K562 (cell line): ENCODE results near the gene TPGS2. TPM values are rescaled to one million over a fixed set of nuclear protein-coding genes. Genes with fewer than 3 reads are reported as not detected.

Source experiments
- ATAC-seq: fragments of 200-7000 bp; cut with Tn5 transposase; 3 replicates; pipeline ENCODE4 v1.9.1; 2020; ENCODE audit warnings: moderate library complexity
- BruUV-seq: library from RNA; stranded (reverse); fragments of 400-500 nt; replicated peaks from 2 replicates; lab custom pipeline; 2021; lab: Mats Ljungman, UMichigan
- CTCF ChIA-PET: fragments of 300-600 bp; formaldehyde crosslinking; extraction: SDS; loops from one replicate; lab custom pipeline; 2021; ENCODE audit warnings: low intra/inter-chr PET ratio; lab: Yijun Ruan, JAX
- POLR2A ChIA-PET: fragments of 300-600, 350-650 bp; sonication (Branson Sonifier 250); formaldehyde crosslinking; extraction: SDS; loops from one replicate; lab custom pipeline; 2021; ENCODE audit warnings: antibody characterized with exemption, inconsistent platforms; lab: Yijun Ruan, JAX
- DNase-seq, 4 experiments: peaks; one replicate each; pipeline versions ENCODE4 v3.0.0 to v3.0.0-alpha.2; 2011 to 2018; ENCODE audit warnings: low spot score in 3 of 4, mixed read lengths in 3 of 4; ENCODE audit errors: extremely low read depth in 1 of 4
- FAIRE-seq: peaks from 2 replicates; lab custom pipeline; 2011; peaks lifted over from hg19 to GRCh38; lab: Jason Lieb, UNC
- H2AFZ ChIP-seq: 2 replicates; pipeline ENCODE4 v1.6.0; 2011; ENCODE audit warnings: low read depth, low read length, control low read depth, inconsistent platforms
- H3K27ac ChIP-seq: fragments of 200-600 bp; 3 replicates; pipeline ENCODE4 v1.8.0; 2011; ENCODE audit warnings: low read depth, mild to moderate bottlenecking, control low read depth, inconsistent platforms, low read length, moderate library complexity, mixed read lengths; ENCODE audit errors: extremely low read depth
- H3K27me3 ChIP-seq, 2 experiments: fragments of 300-600 bp in 1 of 2; 2 replicates in 1 of 2; 3 replicates in 1 of 2; pipeline versions ENCODE4 v1.6.0 to v1.8.0; 2011; ENCODE audit warnings: inconsistent platforms in 2 of 2, low read length in 2 of 2, mild to moderate bottlenecking in 1 of 2, mixed read lengths in 1 of 2, moderate library complexity in 1 of 2; ENCODE audit not compliant: control insufficient read depth in 2 of 2, insufficient read depth in 2 of 2
- H3K36me3 ChIP-seq: fragments of 300-600 bp; 3 replicates; pipeline ENCODE4 v1.8.0; 2011; ENCODE audit warnings: mild to moderate bottlenecking, low read length, inconsistent platforms; ENCODE audit not compliant: control insufficient read depth, insufficient read depth
- H3K4me1 ChIP-seq, 2 experiments: fragments of 200-600 bp in 1 of 2; replicated peaks in 1 of 2; 2 replicates in 1 of 2; 3 replicates in 1 of 2; pipeline versions ENCODE4 v1.5.1 to v1.8.0; 2011; ENCODE audit warnings: inconsistent platforms in 2 of 2, low read length in 2 of 2, mild to moderate bottlenecking in 1 of 2, mixed read lengths in 1 of 2, moderate library complexity in 1 of 2; ENCODE audit not compliant: control insufficient read depth in 2 of 2, insufficient read depth in 2 of 2
- H3K4me2 ChIP-seq: 2 replicates; pipeline ENCODE4 v1.6.1; 2011; ENCODE audit warnings: low read length, control low read depth, inconsistent platforms, mixed read lengths; ENCODE audit not compliant: insufficient read depth
- H3K4me3 ChIP-seq: fragments of 200-600 bp; sonication (generic), shearing (Covaris generic); 2 replicates; pipeline ENCODE4 v1.5.1; 2016; ENCODE audit warnings: control low read depth, inconsistent platforms
- H3K79me2 ChIP-seq: fragments of 200-600 bp; 3 replicates; pipeline ENCODE4 v1.8.0; 2011; ENCODE audit warnings: low read length, inconsistent platforms; ENCODE audit not compliant: control insufficient read depth, insufficient read depth
- H3K9ac ChIP-seq, 2 experiments: 2 replicates each; pipeline versions ENCODE4 v1.6.0 to v1.6.1; 2011; ENCODE audit warnings: low read depth in 2 of 2, low read length in 2 of 2, control low read depth in 1 of 2, inconsistent platforms in 1 of 2, mild to moderate bottlenecking in 1 of 2, mixed read lengths in 1 of 2; ENCODE audit not compliant: insufficient read depth in 1 of 2
- H3K9me1 ChIP-seq: one replicate; pipeline ENCODE4 v1.6.0; 2011; ENCODE audit warnings: inconsistent platforms, mild to moderate bottlenecking, low read length, moderate library complexity; ENCODE audit not compliant: control insufficient read depth, insufficient read depth
- H3K9me3 ChIP-seq: replicated peaks from 2 replicates; pipeline ENCODE4 v1.5.1; 2011; ENCODE audit warnings: low read depth, low read length, inconsistent platforms; ENCODE audit not compliant: control insufficient read depth, insufficient read depth
- H4K20me1 ChIP-seq: replicated peaks from 2 replicates; pipeline ENCODE4 v1.6.1; 2011; ENCODE audit warnings: low read length, inconsistent platforms, mixed read lengths; ENCODE audit not compliant: control insufficient read depth, insufficient read depth
- BDP1 ChIP-seq: IDR thresholded peaks from 3 replicates; pipeline ENCODE4 v1.6.1; 2011; ENCODE audit not compliant: insufficient read length, insufficient read depth
- EWSR1 ChIP-seq: fragments of 450-650 bp; IDR thresholded peaks from 2 replicates; pipeline ENCODE4 v1.6.1; 2018; ENCODE audit warnings: borderline replicate concordance, mild to moderate bottlenecking, low read depth, moderate library complexity; ENCODE audit not compliant: partially characterized antibody
- HNRNPH1 ChIP-seq: fragments of 200-400 bp; formaldehyde crosslinking; optimal IDR thresholded peaks from 2 replicates; pipeline ENCODE3; 2017; ENCODE audit warnings: low read depth, mild to moderate bottlenecking, low read length, moderate library complexity
- MYBL2 ChIP-seq, 2 experiments: fragments of 450-650 bp in 1 of 2; sonication (generic) in 1 of 2; formaldehyde crosslinking in 1 of 2; IDR thresholded peaks; 2 replicates each; pipeline versions ENCODE4 v1.6.1 to v1.8.1; 2017 to 2022; ENCODE audit warnings: borderline replicate concordance in 1 of 2, inconsistent platforms in 1 of 2, low read depth in 1 of 2, mild to moderate bottlenecking in 1 of 2, missing genetic modification reagents in 1 of 2, moderate library complexity in 1 of 2
- NCOA4 ChIP-seq: fragments of 450-650 bp; IDR thresholded peaks from 2 replicates; pipeline ENCODE4 v1.6.1; 2018; ENCODE audit warnings: mild to moderate bottlenecking; ENCODE audit not compliant: partially characterized antibody
- POLR3G ChIP-seq: IDR thresholded peaks from 2 replicates; pipeline ENCODE4 v1.6.1; 2011; ENCODE audit not compliant: insufficient read length, insufficient replicate concordance; ENCODE audit errors: extremely low read depth
- PURB ChIP-seq: sonication (generic); formaldehyde crosslinking; IDR thresholded peaks from 2 replicates; pipeline ENCODE4 v1.9.0; 2021; ENCODE audit warnings: low read depth, mild to moderate bottlenecking, missing genetic modification reagents
- RBM14 ChIP-seq: fragments of 200-400 bp; formaldehyde crosslinking; IDR thresholded peaks from 2 replicates; pipeline ENCODE4 v1.6.1; 2018; ENCODE audit warnings: low read depth, mild to moderate bottlenecking, low read length, moderate library complexity, borderline replicate concordance; ENCODE audit not compliant: insufficient read depth
- RFX5 ChIP-seq: IDR thresholded peaks from 2 replicates; pipeline ENCODE4 v1.6.1; 2011; ENCODE audit warnings: low read depth, mild to moderate bottlenecking, improper control_type of control experiment, low read length
- SAP30 ChIP-seq: fragments of 200-600 bp; sonication (generic); IDR thresholded peaks from 2 replicates; pipeline ENCODE4 v1.6.1; 2012; ENCODE audit warnings: borderline replicate concordance, low read depth, mild to moderate bottlenecking, moderate library complexity, low read length, control low read depth, inconsistent platforms; ENCODE audit not compliant: insufficient read depth, poor library complexity, severe bottlenecking
- TARDBP ChIP-seq: fragments of 450-650 bp; IDR thresholded peaks from 2 replicates; pipeline ENCODE4 v1.6.1; 2016
- TCFL5 ChIP-seq: fragments of 250-450 bp; sonication (Bioruptor Pico); conservative IDR thresholded peaks from 2 replicates; pipeline ENCODE4 v1.6.1; 2021; ENCODE audit warnings: mild to moderate bottlenecking, moderate library complexity, matching md5 sums
- USF1 ChIP-seq: sonication (generic); formaldehyde crosslinking; IDR thresholded peaks from 2 replicates; pipeline ENCODE4 v1.9.0; 2022; ENCODE audit warnings: mild to moderate bottlenecking, missing genetic modification reagents
- USF2 ChIP-seq: sonication (generic); formaldehyde crosslinking; IDR thresholded peaks from 2 replicates; pipeline ENCODE4 v1.5.0; 2020; ENCODE audit warnings: missing genetic modification reagents
- ZNF121 ChIP-seq: sonication (generic); formaldehyde crosslinking; conservative IDR thresholded peaks from 2 replicates; pipeline ENCODE4 v1.8.0; 2022; ENCODE audit warnings: missing genetic modification reagents
- ZNF449 ChIP-seq: fragments of 250-450 bp; sonication (Bioruptor Pico); IDR thresholded peaks from 2 replicates; pipeline ENCODE4 v1.8.0; 2022; ENCODE audit warnings: moderate library complexity, mild to moderate bottlenecking, inconsistent platforms
- ZNF644 ChIP-seq: fragments of 200-800 bp; sonication (Bioruptor generic); IDR thresholded peaks from 2 replicates; pipeline ENCODE4 v1.6.1; 2016; ENCODE audit warnings: low read depth, missing genetic modification characterization, missing compliant biosample characterization
- ZNF77 ChIP-seq: fragments of 250-450 bp; sonication (Bioruptor Pico); IDR thresholded peaks from 2 replicates; pipeline ENCODE4 v1.5.0; 2020
- WGBS: fragments of 100-300 bp; shearing (Covaris generic); methylation state at CpG from one replicate; pipeline ENCODE4 v1.1.6; 2016; ENCODE audit warnings: low coverage, mixed read lengths; ENCODE audit not compliant: insufficient coverage; ENCODE audit errors: missing lambda C conversion rate; 5-methylcytosine and 5-hydroxymethylcytosine counted together
- in situ Hi-C: fragments of 300-500 bp; cut with MboI; formaldehyde crosslinking; loops from 4 replicates; pipeline ENCODE4 v1.15.0; 2018; ENCODE audit warnings: inconsistent platforms, mixed read lengths
- intact Hi-C: fragments of 100-400 bp; cut with micrococcal nuclease; formaldehyde crosslinking; loops from 2 replicates; pipeline ENCODE4 v1.14.2; 2022
- polyA plus RNA-seq, 8 experiments: library from polyadenylated mRNA; depleted of rRNA in 4 of 8; stranded (reverse) in 5 of 8; unstranded in 3 of 8; fragments of >200 nt; fragmentation: Nextera tagmentation in 2 of 8; fragmentation: Illumina TruSeq in 1 of 8; extraction: Ambion mirVana in 2 of 8; extraction: Trizol in 1 of 8; gene quantifications; 2 replicates each; pipeline versions ENCODE4 v1.2.1 to v1.2.3, GENCODE V29; 2011 to 2014; ENCODE audit warnings: inconsistent platforms in 1 of 8, missing spikeins in 1 of 8
- total RNA-seq, 7 experiments: library from RNA; depleted of rRNA in 6 of 7; stranded (reverse); fragments of >200 nt in 6 of 7; fragmentation: Illumina TruSeq in 2 of 7; extraction: Trizol in 2 of 7; gene quantifications; 2 replicates each; pipeline versions ENCODE4 v1.2.1 to v1.2.3, GENCODE V29; 2011 to 2021; ENCODE audit warnings: low replicate concordance in 1 of 7

TPGS2 gene
- total and polyA plus RNA-seq, 9 of the 15 experiments (the other 6 are each of a cell fraction or from before 2014, with no cell fraction given) = 94.2 to 449 (median 134) TPM

GRCh38 chr18:36769172-36769571 lies 59.6 kb downstream of the TPGS2 start:
- Histone ChIP-seq H3K27me3 (peaks cover 17 to 19% of the 10 kb centered on the region in 2 experiments; a peak in 4 of 5 replicates), H3K4me1 (no peaks in the 10 kb centered on the region), H4K20me1 (no peaks in the 10 kb centered on the region), H3K9me1 (no peaks in the 10 kb centered on the region), H3K79me2 (no peaks in the 10 kb centered on the region), H3K36me3 (no peaks in the 10 kb centered on the region), H2AFZ (no peak overlapping the region), H3K4me3 (no peak overlapping the region), H3K9ac (no peak overlapping the region), H3K27ac (no peak overlapping the region), H3K9me3 (no peaks in the 10 kb centered on the region), H3K4me2 (no peak overlapping the region)
- no peak for ATAC-seq
- 15% methylated on average over 10 of the region's 10 CpGs for WGBS
- TF ChIP-seq NCOA4 (no peak), SAP30 (no peak), USF1 (no peak), ZNF644 (tag) (no peak), RBM14 (no peak), ZNF449 (CRISPR knock-in tag) (no peak), MYBL2 (IDR thresholded peaks at IDR 0.05; ENCODE audit: low read depth) (no peak), MYBL2 (CRISPR knock-in tag; IDR thresholded peaks at IDR 0.05; ENCODE audit: borderline replicate concordance) (no peak), HNRNPH1 (no peak), PURB (CRISPR knock-in tag) (no peak), ZNF77 (no peak), TARDBP (no peak), EWSR1 (no peak), BDP1 (no peak), TCFL5 (no peak), RFX5 (no peak), USF2 (no peak), POLR3G (no peak), ZNF121 (CRISPR knock-in tag) (no peak)
- DNase-seq = no peak
- intact Hi-C loops = loop anchor here (1.0 to 5.0 kb wide), 2 partner anchors 38 to 130 kb away; no protein-coding TSS in a partner anchor
- BruUV-seq = no TSS peak
- POLR2A ChIA-PET = no interaction called here
- CTCF ChIA-PET = interaction anchor here (1.5 kb wide), 1 partner anchor 40 kb away, joined by 8 read pairs; no protein-coding TSS in a partner anchor
- no peak for FAIRE-seq
- in situ Hi-C loops = no loop called here
